ENCODE data around the gene OR52E1.
"Not testable (repeated sequence)": the region's sequence is repeated elsewhere in the genome, so short reads cannot be mapped to it uniquely, and the experiment has no call there.

OR52E1 gene

GRCh38 chr11:5069272-5069671 lies at the start of gene OR52E1:
TSS of gene OR52E1 (plus strand) at chr11:5069572.
- no peak for DNase-seq

- DNase-seq, result no peak
Observed at GRCh38 chr11:5021996-5022395, 47.4 kb upstream of the OR52E1 start.

- DNase-seq, result no peak
Observed at GRCh38 chr11:5036669-5037068, 32.7 kb upstream of the OR52E1 start.

- DNase-seq, result no peak
Observed at GRCh38 chr11:5037926-5038325, 31.4 kb upstream of the OR52E1 start.

- DNase-seq, result no peak
Observed at GRCh38 chr11:5038341-5038740, 31.0 kb upstream of the OR52E1 start.

GRCh38 chr11:5040876-5041275 lies 28.5 kb upstream of the OR52E1 start:
- DNase-seq, result no peak

- no peak for DNase-seq
Observed at GRCh38 chr11:5042091-5042490, 27.3 kb upstream of the OR52E1 start.

GRCh38 chr11:5043380-5043779 lies 26.0 kb upstream of the OR52E1 start:
- DNase-seq, result no peak

- DNase-seq, result no peak
Observed at GRCh38 chr11:5046226-5046625, 23.1 kb upstream of the OR52E1 start, which contains the start of gene OR52J3. TSS of gene OR52J3 (plus strand) at chr11:5046526. CDS start at chr11:5046526, 0 bp downstream.

- DNase-seq, result no peak
Observed at GRCh38 chr11:5046754-5047330, 22.5 kb upstream of the OR52E1 start.

- DNase-seq, result not testable (repeated sequence)
Observed at GRCh38 chr11:5058679-5059078, 10.7 kb upstream of the OR52E1 start.

GRCh38 chr11:5059391-5059790 lies 10.0 kb upstream of the OR52E1 start, which contains the start of gene OR52E2:
TSS of gene OR52E2 (minus strand) at chr11:5059627. CDS start at chr11:5059627, 0 bp downstream.
- no peak for DNase-seq

- DNase-seq, result no peak
Observed at GRCh38 chr11:5065027-5065426, 4.3 kb upstream of the OR52E1 start.

GRCh38 chr11:5071799-5072198 lies 2.4 kb downstream of the OR52E1 start:
- DNase-seq, result no peak

GRCh38 chr11:5081405-5081804 lies 12.0 kb downstream of the OR52E1 start:
- DNase-seq, result no peak

- no peak for DNase-seq
Observed at GRCh38 chr11:5083602-5084001, 14.2 kb downstream of the OR52E1 start.

- no peak for DNase-seq
Observed at GRCh38 chr11:5088556-5088955, 19.2 kb downstream of the OR52E1 start.

GRCh38 chr11:5090668-5091067 lies 21.3 kb downstream of the OR52E1 start:
- DNase-seq, result no peak

GRCh38 chr11:5092821-5093585 lies 23.6 kb downstream of the OR52E1 start:
- no peak for DNase-seq

GRCh38 chr11:5096011-5096410 lies 26.6 kb downstream of the OR52E1 start:
- DNase-seq, result no peak

- DNase-seq, result no peak
Observed at GRCh38 chr11:5102246-5102645, 32.9 kb downstream of the OR52E1 start.

GRCh38 chr11:5103066-5103465 lies 33.7 kb downstream of the OR52E1 start:
- no peak for DNase-seq

- DNase-seq, result no peak
Observed at GRCh38 chr11:5107285-5107684, 37.9 kb downstream of the OR52E1 start.

GRCh38 chr11:5115339-5115738 lies 46.0 kb downstream of the OR52E1 start:
- no peak for DNase-seq

GRCh38 chr11:5117588-5117987 lies 48.2 kb downstream of the OR52E1 start:
- DNase-seq, result no peak

Data from NCI-H1105 (cell line).